ENCODE measurements around the gene KIF24. TPM values are rescaled to one million over a fixed set of nuclear protein-coding genes. Genes with fewer than 3 reads are reported as not detected.
"Not testable (repeated sequence)": the region's sequence is repeated elsewhere in the genome, so short reads cannot be mapped to it uniquely, and the experiment has no call there.

The KIF24 gene
- total and polyA plus RNA-seq, 2 donors (not counting 1 experiment from before 2014, with no cell fraction given) = 0.94 to 1.2 TPM

GRCh38 chr9:34317436-34317835, 11.6 kb downstream of the KIF24 start:
- no peak overlapping the region for H2AFZ ChIP-seq (ENCODE audit: low read length)
- no peaks in the 10 kb centered on the region for H3K27me3 ChIP-seq (ENCODE audit: control insufficient read depth, insufficient read depth, low read length)
- no peaks in the 10 kb centered on the region for H3K9me3 ChIP-seq (ENCODE audit: control insufficient read depth, insufficient read depth, low read depth, low read length)
- H3K4me2 ChIP-seq (ENCODE audit: extremely low read depth, insufficient read depth, low read length) = no peak overlapping the region
- DNase-seq (ENCODE audit: low read depth in 2 of 2) = no peak
- no peak overlapping the region for H3K9ac ChIP-seq (ENCODE audit: insufficient read depth, low read length)
- H3K79me2 ChIP-seq (ENCODE audit: control insufficient read depth, insufficient read depth, low read length) = no peaks in the 10 kb centered on the region
- TF ChIP-seq CTCF (conservative IDR thresholded peaks at IDR 0.05 in 1 of 2, IDR thresholded peaks at IDR 0.05 in 1 of 2; ENCODE audit: low read depth in 1 of 2, low read length in 2 of 2) = no peak
- TF ChIP-seq EZH2 (IDR thresholded peaks at IDR 0.05; ENCODE audit: low read length, missing control alignments) = no peak
- no peaks in the 10 kb centered on the region for H3K36me3 ChIP-seq (ENCODE audit: control insufficient read depth, insufficient read depth, low read length)
- no peak overlapping the region for H3K4me3 ChIP-seq (replicated peaks in 1 of 4; ENCODE audit: control extremely low read depth in 1 of 4, insufficient read depth in 1 of 4, low read depth in 3 of 4, low read length in 4 of 4)
- no peaks in the 10 kb centered on the region for H3K4me1 ChIP-seq (ENCODE audit: control insufficient read depth, extremely low read depth, insufficient read depth, low read length)
- H4K20me1 ChIP-seq (ENCODE audit: control insufficient read depth, extremely low read depth, insufficient read depth, low read length) = no peaks in the 10 kb centered on the region
- no peak overlapping the region for H3K27ac ChIP-seq (ENCODE audit: insufficient read depth, low read length)

- no peaks in the 10 kb centered on the region for H4K20me1 ChIP-seq (ENCODE audit: control insufficient read depth, extremely low read depth, insufficient read depth, low read length)
- H3K4me2 ChIP-seq (ENCODE audit: extremely low read depth, insufficient read depth, low read length) = no peak overlapping the region
- DNase-seq (ENCODE audit: low read depth in 2 of 2) = no peak
- no peaks in the 10 kb centered on the region for H3K4me1 ChIP-seq (ENCODE audit: control insufficient read depth, extremely low read depth, insufficient read depth, low read length)
- no peaks in the 10 kb centered on the region for H3K79me2 ChIP-seq (ENCODE audit: control insufficient read depth, insufficient read depth, low read length)
- no peak overlapping the region for H3K4me3 ChIP-seq (replicated peaks in 1 of 4; ENCODE audit: control extremely low read depth in 1 of 4, insufficient read depth in 1 of 4, low read depth in 3 of 4, low read length in 4 of 4)
- no peak overlapping the region for H3K9ac ChIP-seq (ENCODE audit: insufficient read depth, low read length)
- no peaks in the 10 kb centered on the region for H3K9me3 ChIP-seq (ENCODE audit: control insufficient read depth, insufficient read depth, low read depth, low read length)
- no peaks in the 10 kb centered on the region for H3K27me3 ChIP-seq (ENCODE audit: control insufficient read depth, insufficient read depth, low read length)
- H3K27ac ChIP-seq (ENCODE audit: insufficient read depth, low read length) = no peak overlapping the region
- no peak overlapping the region for H2AFZ ChIP-seq (ENCODE audit: low read length)
- no peak for TF ChIP-seq CTCF (conservative IDR thresholded peaks at IDR 0.05 in 1 of 2, IDR thresholded peaks at IDR 0.05 in 1 of 2; ENCODE audit: low read depth in 1 of 2, low read length in 2 of 2)
- TF ChIP-seq EZH2 (IDR thresholded peaks at IDR 0.05; ENCODE audit: low read length, missing control alignments) = no peak
- no peaks in the 10 kb centered on the region for H3K36me3 ChIP-seq (ENCODE audit: control insufficient read depth, insufficient read depth, low read length)
These were observed 17.4 kb downstream of the KIF24 start for GRCh38 chr9:34311499-34312185.

GRCh38 chr9:34310215-34310614, 18.9 kb downstream of the KIF24 start:
- TF ChIP-seq EZH2 (IDR thresholded peaks at IDR 0.05; ENCODE audit: low read length, missing control alignments) (no peak), CTCF (conservative IDR thresholded peaks at IDR 0.05 in 1 of 2, IDR thresholded peaks at IDR 0.05 in 1 of 2; ENCODE audit: low read depth in 1 of 2, low read length in 2 of 2) (no peak)
- H3K4me1 ChIP-seq (ENCODE audit: control insufficient read depth, extremely low read depth, insufficient read depth, low read length) = no peaks in the 10 kb centered on the region
- peak in 1 of 2 donors; percentile 50 for DNase-seq (ENCODE audit: low read depth in 2 of 2)

GRCh38 chr9:34308316-34308715, 20.8 kb downstream of the KIF24 start:
- H3K36me3 ChIP-seq (ENCODE audit: control insufficient read depth, insufficient read depth, low read length); H3K9me3 ChIP-seq (ENCODE audit: control insufficient read depth, insufficient read depth, low read depth, low read length); H3K4me1 ChIP-seq (ENCODE audit: control insufficient read depth, extremely low read depth, insufficient read depth, low read length); H3K9ac ChIP-seq (ENCODE audit: insufficient read depth, low read length); DNase-seq (ENCODE audit: low read depth in 2 of 2); H3K27ac ChIP-seq (ENCODE audit: insufficient read depth, low read length); H2AFZ ChIP-seq (ENCODE audit: low read length); H4K20me1 ChIP-seq (ENCODE audit: control insufficient read depth, extremely low read depth, insufficient read depth, low read length); H3K4me2 ChIP-seq (ENCODE audit: extremely low read depth, insufficient read depth, low read length); H3K27me3 ChIP-seq (ENCODE audit: control insufficient read depth, insufficient read depth, low read length); H3K4me3 ChIP-seq (replicated peaks in 1 of 4; ENCODE audit: control extremely low read depth in 1 of 4, insufficient read depth in 1 of 4, low read depth in 3 of 4, low read length in 4 of 4); H3K79me2 ChIP-seq (ENCODE audit: control insufficient read depth, insufficient read depth, low read length): not testable (repeated sequence)

More at GRCh38 chr9:34310215-34310614, 18.9 kb downstream of the KIF24 start:
- Histone ChIP-seq H3K9ac (ENCODE audit: insufficient read depth, low read length) (no peak overlapping the region), H3K27ac (ENCODE audit: insufficient read depth, low read length) (no peak overlapping the region), H3K4me3 (replicated peaks in 1 of 4; ENCODE audit: control extremely low read depth in 1 of 4, insufficient read depth in 1 of 4, low read depth in 3 of 4, low read length in 4 of 4) (no peak overlapping the region), H3K4me2 (ENCODE audit: extremely low read depth, insufficient read depth, low read length) (no peak overlapping the region), H3K79me2 (ENCODE audit: control insufficient read depth, insufficient read depth, low read length) (no peaks in the 10 kb centered on the region), H2AFZ (ENCODE audit: low read length) (no peak overlapping the region), H3K27me3 (ENCODE audit: control insufficient read depth, insufficient read depth, low read length) (no peaks in the 10 kb centered on the region), H3K36me3 (ENCODE audit: control insufficient read depth, insufficient read depth, low read length) (no peaks in the 10 kb centered on the region), H4K20me1 (ENCODE audit: control insufficient read depth, extremely low read depth, insufficient read depth, low read length) (no peaks in the 10 kb centered on the region), H3K9me3 (ENCODE audit: control insufficient read depth, insufficient read depth, low read depth, low read length) (no peaks in the 10 kb centered on the region)

GRCh38 chr9:34301064-34301463, 28.0 kb downstream of the KIF24 start:
- H3K9me3 ChIP-seq (ENCODE audit: control insufficient read depth, insufficient read depth, low read depth, low read length); H3K4me3 ChIP-seq (replicated peaks in 1 of 4; ENCODE audit: control extremely low read depth in 1 of 4, insufficient read depth in 1 of 4, low read depth in 3 of 4, low read length in 4 of 4); H4K20me1 ChIP-seq (ENCODE audit: control insufficient read depth, extremely low read depth, insufficient read depth, low read length); H3K4me1 ChIP-seq (ENCODE audit: control insufficient read depth, extremely low read depth, insufficient read depth, low read length); DNase-seq (ENCODE audit: low read depth in 2 of 2); H3K27ac ChIP-seq (ENCODE audit: insufficient read depth, low read length); H3K4me2 ChIP-seq (ENCODE audit: extremely low read depth, insufficient read depth, low read length); H3K9ac ChIP-seq (ENCODE audit: insufficient read depth, low read length); H3K36me3 ChIP-seq (ENCODE audit: control insufficient read depth, insufficient read depth, low read length); H3K27me3 ChIP-seq (ENCODE audit: control insufficient read depth, insufficient read depth, low read length); H3K79me2 ChIP-seq (ENCODE audit: control insufficient read depth, insufficient read depth, low read length); H2AFZ ChIP-seq (ENCODE audit: low read length): not testable (repeated sequence)
